ENCODE data around the gene ASIC4. TPM values are rescaled to one million over a fixed set of nuclear protein-coding genes. Genes with fewer than 3 reads are reported as not detected.

ASIC4 gene
- total and polyA plus RNA-seq, 9 of the 15 experiments (the other 6 are each of a cell fraction or from before 2014, with no cell fraction given): 0.07 to 19.2 (median 4.8) TPM

GRCh38 chr2:219540784-219541504 lies 26.7 kb downstream of the ASIC4 start (continued):
- TF ChIP-seq CTCF (IDR thresholded peaks at IDR 0.05 in 2 of 3, conservative IDR thresholded peaks at IDR 0.05 in 1 of 3; ENCODE audit: insufficient read depth in 2 of 3, low read depth in 1 of 3, low read length in 3 of 3) (no peak), AFF4 (CRISPR knock-in tag; IDR thresholded peaks at IDR 0.05) (peak; percentile 38; the same call in 1 of the 2 replicates), ZNF316 (IDR thresholded peaks at IDR 0.05) (no peak)

All from K562 (cell line).